GM12874 (cell line): Measurements from ENCODE around the gene VTI1A.

Source experiments
- CTCF ChIP-seq: IDR thresholded peaks from 2 replicates; pipeline ENCODE4 v1.5.1; 2011; ENCODE audit warnings: low read depth, mild to moderate bottlenecking, control low read depth, low read length, moderate library complexity; ENCODE audit not compliant: insufficient read depth

The VTI1A gene

DNA sequence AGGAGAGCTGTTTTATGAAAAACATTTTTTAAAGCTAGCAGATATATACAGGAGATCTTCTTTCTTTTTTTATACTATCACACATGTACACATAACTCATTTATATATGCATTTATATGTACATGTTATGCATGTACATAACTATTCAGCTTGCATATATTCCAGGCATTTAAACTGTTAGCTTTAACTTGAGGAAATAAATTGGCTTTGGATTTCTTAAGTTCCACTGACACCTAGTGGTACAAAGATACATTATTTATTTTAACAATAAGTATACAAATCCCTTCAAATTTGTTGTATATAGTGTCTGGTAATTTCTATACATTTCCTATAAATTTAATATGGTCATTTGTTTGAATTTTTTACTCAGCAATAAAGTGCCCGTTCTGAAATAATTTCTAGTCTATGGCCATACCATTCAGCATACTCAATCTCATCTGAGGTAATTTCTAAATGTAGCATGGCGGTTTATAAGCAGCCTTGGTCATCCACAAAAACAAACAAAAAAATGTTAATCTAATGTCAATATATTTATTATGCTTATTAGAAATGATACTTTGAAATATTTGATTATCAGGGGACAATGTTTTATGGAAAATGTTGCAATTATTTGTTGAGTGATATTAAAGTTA is 11.9 kb upstream of the VTI1A start:
- TF ChIP-seq CTCF = no peak

DNA sequence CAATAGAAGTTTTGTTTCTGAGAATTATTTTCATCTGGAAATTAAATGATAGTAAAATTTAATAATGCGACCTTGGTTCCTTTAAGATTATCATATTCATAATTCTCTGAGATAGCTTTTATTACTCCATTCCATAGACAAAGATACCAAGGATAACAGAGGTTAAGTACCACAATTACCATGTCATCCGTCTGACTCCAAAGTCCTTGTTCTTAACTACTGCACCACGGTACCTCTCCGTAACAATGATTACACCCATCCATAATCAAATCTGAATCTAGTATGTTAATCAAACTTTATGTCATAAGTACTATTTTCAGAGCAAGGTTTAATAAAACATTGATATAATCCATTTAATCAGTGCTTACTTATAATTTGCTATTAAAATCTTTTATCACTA is 8.7 kb upstream of the VTI1A start:
- TF ChIP-seq CTCF = no peak

DNA sequence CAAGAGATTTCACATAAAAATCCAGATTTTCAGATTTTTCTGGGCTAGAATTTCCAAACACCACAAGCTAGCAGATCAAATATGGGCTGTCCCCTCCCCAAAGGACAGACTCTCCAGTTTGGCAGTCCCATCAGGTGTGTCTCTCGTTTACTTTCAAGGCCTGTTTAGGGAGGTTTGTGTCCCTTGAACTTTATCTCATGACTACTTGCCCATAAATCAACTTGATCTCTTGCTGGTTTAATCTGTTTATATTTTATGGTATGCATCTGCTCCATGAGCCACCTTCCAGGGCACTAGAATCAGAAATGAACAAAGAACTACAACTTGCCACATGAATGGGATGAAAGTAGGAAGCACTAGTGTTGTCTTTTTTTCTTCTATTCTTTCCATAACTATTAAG is 5.5 kb upstream of the VTI1A start:
- TF ChIP-seq CTCF = no peak

- no peak for TF ChIP-seq CTCF
Observed at GRCh38 chr10:112442063-112442462, 5.0 kb upstream of the VTI1A start.

GRCh38 chr10:112446055-112446854 is 760 bp upstream of the VTI1A start:
- TF ChIP-seq CTCF = no peak

DNA sequence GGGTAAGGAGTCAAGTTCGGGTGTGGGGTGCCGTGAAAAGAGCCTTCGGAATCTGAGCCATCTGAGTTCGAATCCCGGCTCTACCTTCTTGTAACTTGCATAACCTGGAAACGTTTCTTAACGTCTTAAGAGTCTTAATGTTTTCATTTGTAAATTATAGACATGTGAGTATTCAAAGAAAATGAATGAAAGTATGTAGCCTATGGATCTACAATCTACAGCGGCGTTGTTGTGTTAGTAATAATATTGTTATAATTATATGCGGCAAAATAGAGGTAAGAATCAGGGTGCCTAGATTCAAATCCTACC is 559 bp downstream of the VTI1A start:
- no peak for TF ChIP-seq CTCF

DNA sequence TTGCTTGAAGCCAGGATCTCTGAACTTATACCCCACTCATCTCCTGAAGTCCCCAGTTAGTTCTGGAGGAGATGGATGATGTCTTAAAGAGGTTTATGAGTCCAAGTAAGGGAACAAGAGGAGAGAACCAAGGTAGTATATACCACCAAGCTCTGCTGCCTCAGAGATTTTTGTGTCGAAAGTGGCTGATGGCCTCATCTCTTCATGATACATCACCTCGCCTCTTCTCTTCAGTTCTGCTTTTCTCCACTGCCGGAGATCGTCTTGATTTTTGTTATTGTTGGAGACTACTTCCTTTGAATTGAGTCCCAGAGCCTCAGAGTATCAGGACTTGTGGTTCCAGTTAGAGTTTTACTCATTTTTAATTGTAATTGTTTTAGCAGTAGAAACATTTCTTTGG is 1.9 kb downstream of the VTI1A start:
- no peak for TF ChIP-seq CTCF
